Thymus (tissue), 14 donors: ENCODE results near the gene EDARADD. TPM values are rescaled to one million over a fixed set of nuclear protein-coding genes. Genes with fewer than 3 reads are reported as not detected.
"Not testable (repeated sequence)": the region's sequence is repeated elsewhere in the genome, so short reads cannot be mapped to it uniquely, and the experiment has no call there.

Experiments
- DNase-seq, 9 donors: peaks; one replicate each; pipeline ENCODE4 v3.0.0-alpha.2; 2013; ENCODE audit warnings: low spot score in 9 of 9, low read depth in 6 of 9, missing footprints in 1 of 9
- H3K27ac ChIP-seq, 2 donors: one replicate each; pipeline ENCODE4 v1.5.1; 2013; ENCODE audit warnings: control low read depth in 1 of 2, low read depth in 1 of 2, low read length in 1 of 2, mild to moderate bottlenecking in 1 of 2, moderate library complexity in 1 of 2
- H3K27me3 ChIP-seq, 2 donors: one replicate each; pipeline ENCODE4 v1.5.1; 2013; ENCODE audit warnings: low read length in 1 of 2; ENCODE audit not compliant: control insufficient read depth in 2 of 2, insufficient read depth in 1 of 2
- H3K36me3 ChIP-seq, 2 donors: one replicate each; pipeline ENCODE4 v1.5.1; 2013; ENCODE audit warnings: low read length in 1 of 2, mild to moderate bottlenecking in 1 of 2, moderate library complexity in 1 of 2; ENCODE audit not compliant: control insufficient read depth in 2 of 2, insufficient read depth in 2 of 2
- H3K4me1 ChIP-seq, 2 donors: one replicate each; pipeline ENCODE4 v1.5.1; 2013; ENCODE audit warnings: low read length in 2 of 2; ENCODE audit not compliant: control insufficient read depth in 2 of 2, insufficient read depth in 2 of 2
- H3K4me3 ChIP-seq, 2 donors: one replicate each; pipeline ENCODE4 v1.5.1; 2013; ENCODE audit warnings: low read length in 2 of 2, control low read depth in 1 of 2, mild to moderate bottlenecking in 1 of 2
- H3K9me3 ChIP-seq, 2 donors: one replicate each; pipeline ENCODE4 v1.5.1; 2013; ENCODE audit warnings: low read length in 1 of 2, mild to moderate bottlenecking in 1 of 2; ENCODE audit not compliant: control insufficient read depth in 2 of 2, insufficient read depth in 1 of 2
- WGBS: extraction: QIAGEN DNeasy Blood & Tissue Kit; methylation state at CpG from one replicate; pipeline ENCODE4 v1.1.7; 2013; 5-methylcytosine and 5-hydroxymethylcytosine counted together
- long read RNA-seq, 10 donors: transcript quantifications; one replicate each; lab custom pipeline, GENCODE V29; 2026
- polyA plus RNA-seq: library from polyadenylated mRNA; stranded (reverse); fragments of 200-250 nt; gene quantifications from one replicate; pipeline ENCODE4 v1.2.3, GENCODE V29; 2013
- total RNA-seq: library from RNA; stranded (reverse); fragments of 120-200 nt; gene quantifications from one replicate; pipeline ENCODE4 v1.2.4, GENCODE V29; 2013
- donor health status: healthy.

The EDARADD gene
- total RNA-seq (4.2 TPM), polyA plus RNA-seq (3.3 TPM)
- long read RNA-seq, donor 1, result 0 reads
- long read RNA-seq, donor 2, result 0 reads
- long read RNA-seq, donor 3, partial matches to known transcripts, result 0 of 1 reads
- long read RNA-seq, donor 3, other reads (novel, unspliced or antisense), result 0 of 1 reads
- long read RNA-seq, donor 4, partial matches to known transcripts, result 0 of 1 reads
- long read RNA-seq, donor 4, other reads (novel, unspliced or antisense), result 0 of 1 reads
- long read RNA-seq, donor 5, partial matches to known transcripts, result 0 of 1 reads
- long read RNA-seq, donor 5, other reads (novel, unspliced or antisense), result 0 of 1 reads
- long read RNA-seq, donor 6, partial matches to known transcripts, result 0 of 1 reads
- long read RNA-seq, donor 6, other reads (novel, unspliced or antisense), result 0 of 1 reads
- long read RNA-seq, donor 7, partial matches to known transcripts, result 0 of 2 reads
- long read RNA-seq, donor 7, other reads (novel, unspliced or antisense), result 0 of 2 reads
- long read RNA-seq, donor 8, partial matches to known transcripts, result 0 of 1 reads
- long read RNA-seq, donor 8, other reads (novel, unspliced or antisense), result 0 of 1 reads
- long read RNA-seq, donor 9, result 0 reads
- long read RNA-seq, donor 10, partial matches to known transcripts, result 0 of 1 reads
- long read RNA-seq, donor 10, other reads (novel, unspliced or antisense), result 0 of 1 reads

GRCh38 chr1:236393681-236394481 lies at the start of gene EDARADD:
TSS of gene EDARADD (plus strand) at chr1:236394286. CDS start at chr1:236394445, 159 bp downstream.
- DNase-seq, result no peak

DNA sequence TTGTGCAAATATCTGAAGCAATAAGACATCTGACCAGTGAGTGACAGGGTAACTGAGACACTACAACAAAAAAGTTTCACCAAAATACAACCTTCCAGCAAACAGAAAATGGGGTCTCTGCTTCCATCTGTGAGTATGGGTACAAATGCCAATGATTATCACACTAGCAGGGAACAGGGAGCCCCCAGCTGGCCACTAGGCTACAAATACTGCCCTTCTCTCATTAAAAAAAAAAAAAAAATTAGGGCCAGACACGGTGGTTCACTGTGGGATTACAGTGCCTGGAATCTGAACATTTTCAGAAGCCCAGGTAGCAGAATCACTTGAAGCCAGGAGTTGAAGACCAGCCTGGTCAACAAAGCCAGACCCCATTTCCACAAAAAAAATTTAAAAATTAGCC lies 48.4 kb upstream of the EDARADD start:
- no peaks in the 10 kb centered on the region for H3K36me3 ChIP-seq
- no peak overlapping the region for H3K4me3 ChIP-seq
- DNase-seq, result no peak
- no peaks in the 10 kb centered on the region for H3K4me1 ChIP-seq
- H3K27ac ChIP-seq, result no peak overlapping the region
- peaks cover 2% of the 10 kb centered on the region in 2 donors for H3K9me3 ChIP-seq
- no peaks in the 10 kb centered on the region for H3K27me3 ChIP-seq
- WGBS, result 68% methylated on average over 1 of the region's 1 CpG

More at GRCh38 chr1:236393681-236394481, at the start of gene EDARADD:
- Histone ChIP-seq H3K4me1 (no peaks in the 10 kb centered on the region), H3K4me3 (peak within 1 kb of the TSS; percentile 47 to 75), H3K9me3 (no peaks in the 10 kb centered on the region), H3K27me3 (peaks cover 9 to 45% of the 10 kb centered on the region in 2 donors), H3K27ac (no peak within 1 kb of the TSS), H3K36me3 (no peaks in the 10 kb centered on the region)
- 50% methylated on average over 13 of the region's 13 CpGs for WGBS

GRCh38 chr1:236348071-236348470 lies 46.0 kb upstream of the EDARADD start:
- no peaks in the 10 kb centered on the region for H3K4me1 ChIP-seq
- no peak for DNase-seq
- no peak overlapping the region for H3K27ac ChIP-seq
- WGBS, result 97% methylated on average over 31 of the region's 31 CpGs
- peaks cover 2% of the 10 kb centered on the region in 2 donors for H3K9me3 ChIP-seq
- H3K27me3 ChIP-seq, result no peaks in the 10 kb centered on the region
- H3K36me3 ChIP-seq, result no peaks in the 10 kb centered on the region
- H3K4me3 ChIP-seq, result no peak overlapping the region

DNA sequence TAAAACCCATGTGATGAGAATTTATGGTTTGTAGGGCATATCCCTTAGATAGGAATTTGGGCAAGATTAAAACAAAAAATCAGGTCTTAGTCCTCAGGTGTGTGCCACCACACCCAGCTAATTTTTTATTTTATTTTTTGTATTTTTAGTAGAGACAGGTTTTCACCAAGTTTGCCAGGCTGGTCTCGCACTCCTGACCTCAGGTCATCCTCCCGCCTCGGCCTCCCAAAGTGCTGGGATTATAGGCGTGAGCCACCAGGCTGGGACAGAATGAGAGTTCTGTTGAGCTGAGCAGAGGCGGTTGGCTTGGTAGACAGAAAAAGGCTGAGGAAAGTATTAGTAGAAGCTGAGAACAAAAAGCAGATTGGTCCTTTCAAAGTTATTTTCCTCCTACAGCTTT lies 43.8 kb upstream of the EDARADD start:
- no peaks in the 10 kb centered on the region for H3K27me3 ChIP-seq
- H3K4me3 ChIP-seq, result no peak overlapping the region
- no peak overlapping the region for H3K27ac ChIP-seq
- no peak for DNase-seq
- no peaks in the 10 kb centered on the region for H3K4me1 ChIP-seq
- WGBS, result over 99% methylated on average over 5 of the region's 5 CpGs
- peaks cover 2% of the 10 kb centered on the region in 2 donors for H3K9me3 ChIP-seq
- H3K36me3 ChIP-seq, result no peaks in the 10 kb centered on the region

DNA sequence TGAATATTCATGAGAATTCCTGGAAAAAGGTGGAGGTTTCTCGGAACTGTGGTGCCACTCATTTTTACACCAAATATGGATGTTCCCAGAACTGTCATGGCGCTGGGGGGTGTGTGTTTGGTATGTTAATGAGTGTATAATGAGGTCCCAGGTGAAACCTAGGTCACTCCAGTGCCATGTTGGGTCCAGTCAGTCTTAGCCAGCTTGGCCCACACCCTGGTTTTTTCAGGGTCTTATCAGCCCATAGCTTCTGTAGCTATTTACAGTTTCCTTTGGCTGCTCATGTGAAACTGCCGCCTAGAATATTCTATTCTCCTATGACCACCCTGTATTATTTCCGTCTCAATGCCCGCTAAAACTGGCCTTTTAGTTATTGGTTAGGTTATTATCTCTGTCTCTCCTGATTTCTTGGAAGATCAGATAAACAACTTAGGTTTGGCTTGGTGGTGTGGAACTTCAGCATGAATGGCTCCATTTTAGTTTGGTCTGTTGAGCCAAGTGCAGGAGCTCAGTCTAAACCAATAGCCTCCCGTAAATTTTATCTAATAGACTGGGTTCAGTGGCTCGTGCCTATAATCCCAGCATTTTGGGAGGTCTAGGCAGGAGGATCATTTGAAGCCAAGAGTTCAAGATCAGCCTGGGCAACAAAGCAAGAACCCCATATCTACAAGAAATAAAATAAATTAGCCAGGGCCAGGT lies 42.1 kb upstream of the EDARADD start:
- no peaks in the 10 kb centered on the region for H3K4me1 ChIP-seq
- no peak for DNase-seq
- peaks cover 2% of the 10 kb centered on the region in 2 donors for H3K9me3 ChIP-seq
- 93% methylated on average over 7 of the region's 7 CpGs for WGBS
- H3K4me3 ChIP-seq, result no peak overlapping the region
- no peak overlapping the region for H3K27ac ChIP-seq
- H3K27me3 ChIP-seq, result no peaks in the 10 kb centered on the region
- H3K36me3 ChIP-seq, result no peaks in the 10 kb centered on the region

GRCh38 chr1:236352747-236353146 lies 41.3 kb upstream of the EDARADD start:
- not testable (repeated sequence) for DNase-seq, H3K27ac ChIP-seq, H3K9me3 ChIP-seq, H3K36me3 ChIP-seq, H3K4me3 ChIP-seq, H3K4me1 ChIP-seq, H3K27me3 ChIP-seq
- WGBS, result 94% methylated on average over 4 of the region's 4 CpGs

GRCh38 chr1:236353813-236354212 lies 40.3 kb upstream of the EDARADD start:
- Histone ChIP-seq H3K36me3 (no peaks in the 10 kb centered on the region), H3K27ac (no peak overlapping the region), H3K9me3 (no peaks in the 10 kb centered on the region), H3K4me1 (no peaks in the 10 kb centered on the region), H3K27me3 (no peaks in the 10 kb centered on the region), H3K4me3 (no peak overlapping the region)
- no peak for DNase-seq
- 95% methylated on average over 4 of the region's 4 CpGs for WGBS

DNA sequence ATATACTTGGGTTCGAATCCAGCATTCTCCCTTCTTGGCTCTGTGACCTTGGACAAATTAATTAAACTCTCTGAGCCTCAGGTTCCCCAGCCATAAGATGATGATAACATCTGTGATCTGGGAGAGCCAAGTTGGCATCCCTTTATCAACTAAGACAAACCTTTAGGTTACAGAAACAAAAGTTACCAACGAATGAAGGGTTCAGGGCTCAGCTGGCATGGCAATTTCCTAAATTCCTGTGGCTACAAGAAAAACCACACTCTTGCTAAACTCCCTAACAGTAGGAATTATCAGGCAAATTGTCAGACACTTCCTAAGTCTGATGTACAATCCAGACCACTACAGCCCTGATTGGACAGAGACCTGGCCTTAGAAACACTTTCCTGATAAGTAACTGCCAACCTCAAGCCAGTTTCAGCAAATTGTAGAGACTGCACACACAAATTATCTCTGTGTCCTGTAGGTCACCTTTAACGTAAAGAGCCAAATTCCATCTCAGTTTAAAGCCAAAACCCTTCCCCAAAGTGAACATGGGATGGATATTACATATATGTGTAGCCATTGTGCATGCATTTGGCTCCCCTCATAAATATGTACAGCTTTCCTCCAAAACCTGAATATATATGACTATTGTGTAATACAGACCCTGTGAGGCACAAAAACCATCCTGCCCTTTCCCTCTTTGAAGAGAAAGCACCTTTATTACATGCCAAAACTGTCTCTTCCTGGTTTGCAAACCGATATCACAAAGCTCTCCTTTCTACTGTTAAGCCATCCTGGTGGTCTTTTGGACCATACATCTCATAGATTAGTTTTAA lies 39.5 kb upstream of the EDARADD start:
- Histone ChIP-seq H3K4me1 (no peaks in the 10 kb centered on the region), H3K4me3 (no peak overlapping the region), H3K27ac (no peak overlapping the region), H3K27me3 (no peaks in the 10 kb centered on the region), H3K36me3 (no peaks in the 10 kb centered on the region), H3K9me3 (no peaks in the 10 kb centered on the region)
- DNase-seq, result no peak
- 73% methylated on average over 4 of the region's 4 CpGs for WGBS
